Hepatocyte (in vitro differentiated cells): Measurements from ENCODE around the gene NHS. TPM values are rescaled to one million over a fixed set of nuclear protein-coding genes. Genes with fewer than 3 reads are reported as not detected.

Source experiments
- DNase-seq: peaks from one replicate; pipeline ENCODE4 v3.0.0-alpha.2; 2016; ENCODE audit warnings: low spot score
- H2AFZ ChIP-seq: fragments of 200-600 bp; sonication (generic); 2 replicates; pipeline ENCODE4 v1.6.0; 2016; ENCODE audit warnings: antibody characterized with exemption, mild to moderate bottlenecking
- H3K27ac ChIP-seq: fragments of 200-600 bp; sonication (generic); 2 replicates; pipeline ENCODE4 v1.5.1; 2016; ENCODE audit warnings: mild to moderate bottlenecking
- H3K27me3 ChIP-seq: fragments of 200-600 bp; sonication (generic); 2 replicates; pipeline ENCODE4 v1.6.1; 2016
- H3K36me3 ChIP-seq: fragments of 200-600 bp; sonication (generic); replicated peaks from 2 replicates; pipeline ENCODE4 v1.5.1; 2016; ENCODE audit warnings: low read depth; ENCODE audit not compliant: insufficient read depth
- H3K4me1 ChIP-seq: fragments of 200-600 bp; sonication (generic); 2 replicates; pipeline ENCODE4 v1.5.1; 2016; ENCODE audit warnings: mild to moderate bottlenecking, moderate library complexity; ENCODE audit not compliant: insufficient read depth
- H3K4me2 ChIP-seq: fragments of 200-600 bp; sonication (generic); 2 replicates; pipeline ENCODE4 v1.6.0; 2016
- H3K4me3 ChIP-seq: fragments of 200-600 bp; sonication (generic); 2 replicates; pipeline ENCODE4 v1.5.1; 2016; ENCODE audit warnings: mild to moderate bottlenecking
- H3K79me2 ChIP-seq: fragments of 200-600 bp; sonication (generic); 2 replicates; pipeline ENCODE4 v1.6.0; 2017; ENCODE audit warnings: mild to moderate bottlenecking
- H3K9me2 ChIP-seq: fragments of 200-600 bp; sonication (generic); replicated peaks from 2 replicates; pipeline ENCODE4 v1.6.0; 2017; ENCODE audit warnings: mild to moderate bottlenecking; ENCODE audit not compliant: insufficient read depth
- H3K9me3 ChIP-seq: fragments of 200-600 bp; sonication (generic); 2 replicates; pipeline ENCODE4 v1.5.1; 2016; ENCODE audit warnings: low read depth, mild to moderate bottlenecking
- H4K20me1 ChIP-seq: fragments of 200-600 bp; sonication (generic); 2 replicates; pipeline ENCODE4 v1.6.0; 2016; ENCODE audit warnings: mild to moderate bottlenecking; ENCODE audit not compliant: insufficient read depth, poor library complexity, severe bottlenecking
- CTCF ChIP-seq: fragments of 200-600 bp; sonication (generic); IDR thresholded peaks from 2 replicates; pipeline ENCODE4 v1.5.1; 2016; ENCODE audit warnings: antibody characterized with exemption, mild to moderate bottlenecking; ENCODE audit not compliant: poor library complexity
- EZH2 ChIP-seq: fragments of 200-600 bp; sonication (generic); IDR thresholded peaks from 2 replicates; pipeline ENCODE4 v1.6.1; 2016; ENCODE audit warnings: antibody characterized with exemption, mild to moderate bottlenecking, borderline replicate concordance
- EZH2phosphoT487 ChIP-seq: fragments of 200-600 bp; sonication (generic); IDR thresholded peaks from one replicate; pipeline ENCODE4 v1.6.1; 2018; ENCODE audit warnings: antibody characterized with exemption, mild to moderate bottlenecking, low read depth, moderate library complexity; ENCODE audit not compliant: unreplicated experiment, severe bottlenecking
- WGBS: methylation state at CpG from one replicate; pipeline ENCODE4 v1.1.6; 2016; ENCODE audit warnings: low lambda C conversion rate; ENCODE audit errors: missing lambda C conversion rate; 5-methylcytosine and 5-hydroxymethylcytosine counted together
- polyA plus RNA-seq: library from polyadenylated mRNA; unstranded; fragments of >200 nt; fragmentation: Nextera tagmentation; extraction: Ambion mirVana; gene quantifications from 2 replicates; pipeline ENCODE4 v1.2.1, GENCODE V29; 2016
- total RNA-seq: library from RNA; depleted of rRNA; stranded (reverse); fragments of >200 nt; gene quantifications from 2 replicates; pipeline ENCODE4 v1.2.3, GENCODE V29; 2014

NHS gene
- total and polyA plus RNA-seq, 2 experiments from 2014 or later: 0.35 to 3.1 TPM

GRCh38 chrX:17488036-17488435, 113.0 kb downstream of the NHS start:
- TF ChIP-seq EZH2 (no peak), CTCF (no peak), EZH2phosphoT487 (no peak)
- H4K20me1 ChIP-seq: no peaks in the 10 kb centered on the region
- no peaks in the 10 kb centered on the region for H3K9me3 ChIP-seq
- no peak overlapping the region for H3K27ac ChIP-seq
- no peaks in the 10 kb centered on the region for H3K27me3 ChIP-seq
- no peaks in the 10 kb centered on the region for H3K36me3 ChIP-seq
- no peak overlapping the region for H3K4me3 ChIP-seq
- no peak overlapping the region for H3K4me2 ChIP-seq
- H2AFZ ChIP-seq: no peak overlapping the region
- no peaks in the 10 kb centered on the region for H3K9me2 ChIP-seq
- no peaks in the 10 kb centered on the region for H3K4me1 ChIP-seq
- DNase-seq: no peak
- no peaks in the 10 kb centered on the region for H3K79me2 ChIP-seq
- WGBS: 89% methylated on average over 8 of the region's 8 CpGs

GRCh38 chrX:17494216-17494615, 119.2 kb downstream of the NHS start:
- no peaks in the 10 kb centered on the region for H3K79me2 ChIP-seq
- no peak overlapping the region for H3K4me2 ChIP-seq
- H3K27me3 ChIP-seq: no peaks in the 10 kb centered on the region
- no peaks in the 10 kb centered on the region for H3K9me2 ChIP-seq
- H3K4me1 ChIP-seq: no peaks in the 10 kb centered on the region
- no peaks in the 10 kb centered on the region for H3K9me3 ChIP-seq
- no peaks in the 10 kb centered on the region for H4K20me1 ChIP-seq
- 82% methylated on average over 1 of the region's 1 CpG for WGBS
- no peak overlapping the region for H3K27ac ChIP-seq
- H2AFZ ChIP-seq: no peak overlapping the region
- no peak for DNase-seq
- TF ChIP-seq EZH2 (no peak), EZH2phosphoT487 (no peak), CTCF (no peak)
- H3K36me3 ChIP-seq: no peaks in the 10 kb centered on the region
- no peak overlapping the region for H3K4me3 ChIP-seq

GRCh38 chrX:17495052-17495451, 120.1 kb downstream of the NHS start:
- Histone ChIP-seq H3K27me3 (no peaks in the 10 kb centered on the region), H3K79me2 (no peaks in the 10 kb centered on the region)

More at GRCh38 chrX:17495052-17495451, 120.1 kb downstream of the NHS start:
- no peak overlapping the region for H3K27ac ChIP-seq
- H4K20me1 ChIP-seq: no peaks in the 10 kb centered on the region
- no peak overlapping the region for H2AFZ ChIP-seq
- WGBS: 60% methylated on average over 2 of the region's 2 CpGs
- no peak overlapping the region for H3K4me2 ChIP-seq
- TF ChIP-seq EZH2 (no peak), EZH2phosphoT487 (no peak), CTCF (no peak)
- no peaks in the 10 kb centered on the region for H3K9me3 ChIP-seq
- DNase-seq: no peak
- H3K4me1 ChIP-seq: no peaks in the 10 kb centered on the region
- no peaks in the 10 kb centered on the region for H3K9me2 ChIP-seq
- no peaks in the 10 kb centered on the region for H3K36me3 ChIP-seq
- H3K4me3 ChIP-seq: no peak overlapping the region
